ENCODE results near the gene EPS8L1. TPM values are rescaled to one million over a fixed set of nuclear protein-coding genes. Genes with fewer than 3 reads are reported as not detected.

Gene EPS8L1
- total and polyA plus RNA-seq, 2 of the 4 experiments (the other 2 are of a cell fraction): 0.90 to 2.9 TPM

GRCh38 chr19:55080121-55080967, 4.7 kb downstream of the EPS8L1 start:
- in situ Hi-C loops (cut with MboI; ENCODE audit: low sequenced_read_pairs): no loop called here
- H2BK20ac ChIP-seq (ENCODE audit: low read depth, low read length): 0 out of 2 replicates have a peak overlapping the region, but pooled peaks have one; percentile 3
- H3K18ac ChIP-seq (ENCODE audit: low read depth, low read length): no peak overlapping the region
- peak overlapping the region; percentile 71; the same call in 1 of the 3 replicates for H2BK15ac ChIP-seq (ENCODE audit: low read depth, low read length)
- no peak overlapping the region for H3K56ac ChIP-seq (ENCODE audit: extremely low read depth, insufficient read depth, low read length)
- H3K9ac ChIP-seq (ENCODE audit: low read depth, low read length): no peak overlapping the region
- peak overlapping the region; percentile 91; the same call in 1 of the 2 replicates for H3K4me3 ChIP-seq (ENCODE audit: insufficient read depth, low read depth, low read length)
- H3K23ac ChIP-seq (ENCODE audit: low read depth, low read length): peak overlapping the region; percentile 75; the same call in 1 of the 2 replicates
- no peak overlapping the region for H2BK5ac ChIP-seq (ENCODE audit: low read depth, low read length, poor library complexity, severe bottlenecking)
- peak overlapping the region; percentile 96 for H3K4me2 ChIP-seq (ENCODE audit: low read depth, low read length)
- intact Hi-C loops (cut with micrococcal nuclease): loop anchor here (10.0 kb wide), 1 partner anchor 616 kb away; the partner anchor contains the start of gene LENG9
- BruUV-seq (replicated peaks): no TSS peak
- dilution Hi-C loops (cut with HindIII; ENCODE audit: low sequenced_read_pairs, unreplicated experiment): no loop called here
- POLR2A ChIA-PET (ENCODE audit: unreplicated experiment): no interaction called here
- peak overlapping the region; percentile 77 for H3K4ac ChIP-seq (ENCODE audit: low read depth, low read length)
- 3% methylated on average over 17 of the region's 55 CpGs; no CpG with 5 or more reads in 1 of the 2 experiments for WGBS, 2 experiments (ENCODE audit: extremely low coverage in 2 of 2, insufficient read length in 1 of 2)
- H4K8ac ChIP-seq (ENCODE audit: low read depth in 2 of 2, low read length in 2 of 2): peak overlapping the region; percentile 62 to 80; a peak in 3 of 4 replicates
- peak; percentile 55 for DNase-seq
- peak overlapping the region; percentile 82 for H2AK9ac ChIP-seq (replicated peaks; ENCODE audit: low read depth, low read length, poor library complexity)
- CTCF ChIA-PET: interaction anchor here (0.6 kb wide), 1 partner anchor 79 kb away, joined by 3 read pairs; no protein-coding TSS in a partner anchor
- peaks cover 10% of the 10 kb centered on the region; the same call in 1 of the 2 replicates for H3K4me1 ChIP-seq (ENCODE audit: control insufficient read depth, insufficient read depth, low read length)
- 0 out of 2 replicates have a peak overlapping the region, but pooled peaks have one; percentile 23 for H2BK120ac ChIP-seq (ENCODE audit: low read depth, low read length)
- peak overlapping the region; percentile 46; the same call in 1 of the 2 replicates for H4K91ac ChIP-seq (ENCODE audit: insufficient read depth, low read depth, low read length)
- 0 out of 2 replicates have a peak overlapping the region, but pooled peaks have one; percentile 66 for H3K14ac ChIP-seq (replicated peaks; ENCODE audit: low read depth, low read length)
- H4K5ac ChIP-seq (ENCODE audit: low read depth, low read length): peak overlapping the region; percentile 52; the same call in 1 of the 2 replicates
- H3K9me3 ChIP-seq (ENCODE audit: control insufficient read depth, insufficient read depth, low read length): peaks cover 7% of the 10 kb centered on the region; the same call in 1 of the 2 replicates
- H3K9me1 ChIP-seq (ENCODE audit: insufficient read depth, low read length): peaks cover 4% of the 10 kb centered on the region; the same call in 1 of the 2 replicates
- no peak overlapping the region; the same call in 1 of the 2 replicates for H3K27ac ChIP-seq (ENCODE audit: insufficient read depth, low read length)
- TF ChIP-seq CEBPB (IDR thresholded peaks at IDR 0.05; ENCODE audit: low read depth, low read length): no peak
- no peak for TF ChIP-seq RAD21 (IDR thresholded peaks at IDR 0.05; ENCODE audit: low read length)
- TF ChIP-seq BHLHE40 (IDR thresholded peaks at IDR 0.05; ENCODE audit: low read depth, low read length): no peak
- no peak for TF ChIP-seq MAZ (IDR thresholded peaks at IDR 0.05; ENCODE audit: borderline replicate concordance, low read depth, low read length)
- TF ChIP-seq RCOR1 (IDR thresholded peaks at IDR 0.05; ENCODE audit: insufficient replicate concordance, low read length): no peak
- TF ChIP-seq CTCF (conservative IDR thresholded peaks at IDR 0.05; ENCODE audit: low read depth, low read length): no peak
- TF ChIP-seq CHD1 (IDR thresholded peaks at IDR 0.05; ENCODE audit: low read depth, low read length): no peak
- no peak for TF ChIP-seq NFE2L2 (IDR thresholded peaks at IDR 0.05; ENCODE audit: low read depth, low read length)
- TF ChIP-seq MAFK (IDR thresholded peaks at IDR 0.05; ENCODE audit: low read depth, low read length): no peak
- no peak for TF ChIP-seq SMC3 (IDR thresholded peaks at IDR 0.05; ENCODE audit: low read depth, low read length)
- TF ChIP-seq FOS (IDR thresholded peaks at IDR 0.05; ENCODE audit: low read depth, low read length): no peak
- TF ChIP-seq MXI1 (IDR thresholded peaks at IDR 0.05; ENCODE audit: borderline replicate concordance, low read depth, low read length): no peak
- TF ChIP-seq RFX5 (IDR thresholded peaks at IDR 0.05; ENCODE audit: low read depth, low read length): no peak
- no peak for TF ChIP-seq POLR2A (IDR thresholded peaks at IDR 0.05; ENCODE audit: low read depth, low read length)
- TF ChIP-seq USF2 (IDR thresholded peaks at IDR 0.05; ENCODE audit: low read depth, low read length): no peak
- ATAC-seq (ENCODE audit: low read depth): peak; percentile 79
- peak overlapping the region; percentile 83 for H2AK5ac ChIP-seq (ENCODE audit: low read depth, low read length)
- H2AFZ ChIP-seq (replicated peaks; ENCODE audit: low read length, poor library complexity): peak overlapping the region; percentile 94
- H4K20me1 ChIP-seq (ENCODE audit: insufficient read depth, low read length): peaks cover 3% of the 10 kb centered on the region; the same call in 1 of the 2 replicates
- no peaks in the 10 kb centered on the region for H3K36me3 ChIP-seq (ENCODE audit: control insufficient read depth, insufficient read depth, low read length)
- H3K79me1 ChIP-seq (ENCODE audit: low read depth in 1 of 2, low read length in 2 of 2): no peaks in the 10 kb centered on the region
- H3K27me3 ChIP-seq (ENCODE audit: control insufficient read depth, insufficient read depth, low read length): peaks cover 62% of the 10 kb centered on the region
